Measurements from ENCODE around the gene CMTM7.

CMTM7 gene

DNA sequence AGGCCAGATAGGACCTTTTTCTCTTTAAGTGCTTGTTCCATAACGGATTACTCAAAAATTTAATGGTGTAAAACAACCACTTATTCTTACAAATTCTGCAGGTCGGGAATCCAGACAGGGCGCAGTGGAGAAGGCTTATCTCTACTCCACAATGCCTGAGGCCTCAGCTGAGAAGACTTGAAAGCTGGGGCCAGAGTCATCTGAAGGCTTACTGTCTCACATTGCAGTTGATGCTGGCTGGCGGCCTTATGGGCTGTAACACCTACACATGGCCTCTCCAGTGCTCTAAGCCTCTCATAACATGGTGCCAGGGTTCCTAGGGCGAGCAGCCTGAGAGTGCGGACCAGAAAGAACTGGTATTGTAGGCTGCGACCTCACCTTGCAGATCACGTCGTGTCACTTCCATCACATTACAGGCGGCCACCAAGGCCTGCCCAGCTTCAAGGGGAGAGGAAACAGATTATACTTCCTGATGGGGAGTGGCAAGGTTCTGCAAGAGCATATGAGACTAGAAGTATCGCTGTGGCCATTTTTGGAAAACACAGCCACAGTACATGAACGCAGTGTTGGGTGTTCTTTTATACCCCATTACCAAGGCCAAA lies 32.4 kb downstream of the CMTM7 start:
- H3K9ac ChIP-seq (ENCODE audit: insufficient read length, low read depth) = no peak overlapping the region
- H3K27me3 ChIP-seq (ENCODE audit: insufficient read depth, insufficient read length) = no peaks in the 10 kb centered on the region
- no peaks in the 10 kb centered on the region for H3K36me3 ChIP-seq (ENCODE audit: insufficient read depth, insufficient read length, low read length)
- peaks cover 11% of the 10 kb centered on the region for H3K4me1 ChIP-seq (ENCODE audit: insufficient read depth, insufficient read length)
- H3K4me3 ChIP-seq (ENCODE audit: insufficient read length, low read depth) = no peak overlapping the region
- no peak for DNase-seq (ENCODE audit: low read depth, low spot score)
- 0 out of 2 replicates have a peak, but pooled peaks cover 2% of the 10 kb centered on the region for H3K9me3 ChIP-seq (ENCODE audit: insufficient read depth, low read length)
- TF ChIP-seq ZNF274 (IDR thresholded peaks at IDR 0.05; ENCODE audit: low read depth, low read length) (no peak), YY1 (IDR thresholded peaks at IDR 0.05; ENCODE audit: insufficient read depth, insufficient read length) (no peak), SUZ12 (IDR thresholded peaks at IDR 0.05; ENCODE audit: extremely low read depth, insufficient read depth, insufficient read length) (no peak)

DNA sequence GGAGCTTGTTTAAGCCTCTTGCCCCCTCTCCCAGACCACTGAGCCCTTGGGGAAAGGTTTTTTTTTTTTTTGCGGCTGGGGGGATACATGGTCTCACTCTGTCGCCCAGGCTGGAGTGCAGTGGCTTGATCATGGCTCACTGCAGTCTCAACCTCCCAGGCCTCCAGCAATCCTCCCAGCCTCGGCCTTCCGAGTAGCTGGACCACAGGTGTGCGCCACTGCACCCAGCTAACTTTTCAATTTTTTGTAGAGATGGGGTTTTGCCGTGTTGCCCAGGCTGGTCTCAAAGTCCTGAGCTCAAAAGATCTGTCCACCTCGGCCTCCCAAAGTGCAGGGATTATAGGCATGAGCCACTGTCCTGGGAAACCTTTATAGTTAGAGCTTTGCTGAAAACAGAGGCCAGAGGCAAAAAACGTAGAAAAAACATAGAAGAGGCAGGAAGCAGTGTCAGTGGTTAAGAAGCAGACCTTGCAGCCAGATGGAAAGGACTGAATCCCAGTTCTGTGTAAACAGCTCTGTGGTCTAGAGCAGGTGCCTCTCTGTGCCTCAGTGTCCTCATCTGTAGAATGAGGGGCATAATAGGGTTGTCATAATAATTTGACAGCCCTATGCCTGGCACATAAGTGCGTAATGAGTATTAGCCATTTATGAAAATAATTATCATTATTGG lies 33.1 kb downstream of the CMTM7 start:
- Histone ChIP-seq H3K27me3 (ENCODE audit: insufficient read depth, insufficient read length) (no peaks in the 10 kb centered on the region), H3K36me3 (ENCODE audit: insufficient read depth, insufficient read length, low read length) (no peaks in the 10 kb centered on the region), H3K4me3 (ENCODE audit: insufficient read length, low read depth) (no peak overlapping the region), H3K4me1 (ENCODE audit: insufficient read depth, insufficient read length) (peaks cover 11% of the 10 kb centered on the region), H3K9me3 (ENCODE audit: insufficient read depth, low read length) (no peaks in the 10 kb centered on the region), H3K9ac (ENCODE audit: insufficient read length, low read depth) (no peak overlapping the region)
- TF ChIP-seq ZNF274 (IDR thresholded peaks at IDR 0.05; ENCODE audit: low read depth, low read length) (no peak), SUZ12 (IDR thresholded peaks at IDR 0.05; ENCODE audit: extremely low read depth, insufficient read depth, insufficient read length) (no peak), YY1 (IDR thresholded peaks at IDR 0.05; ENCODE audit: insufficient read depth, insufficient read length) (no peak)
- DNase-seq (ENCODE audit: low read depth, low spot score) = no peak

DNA sequence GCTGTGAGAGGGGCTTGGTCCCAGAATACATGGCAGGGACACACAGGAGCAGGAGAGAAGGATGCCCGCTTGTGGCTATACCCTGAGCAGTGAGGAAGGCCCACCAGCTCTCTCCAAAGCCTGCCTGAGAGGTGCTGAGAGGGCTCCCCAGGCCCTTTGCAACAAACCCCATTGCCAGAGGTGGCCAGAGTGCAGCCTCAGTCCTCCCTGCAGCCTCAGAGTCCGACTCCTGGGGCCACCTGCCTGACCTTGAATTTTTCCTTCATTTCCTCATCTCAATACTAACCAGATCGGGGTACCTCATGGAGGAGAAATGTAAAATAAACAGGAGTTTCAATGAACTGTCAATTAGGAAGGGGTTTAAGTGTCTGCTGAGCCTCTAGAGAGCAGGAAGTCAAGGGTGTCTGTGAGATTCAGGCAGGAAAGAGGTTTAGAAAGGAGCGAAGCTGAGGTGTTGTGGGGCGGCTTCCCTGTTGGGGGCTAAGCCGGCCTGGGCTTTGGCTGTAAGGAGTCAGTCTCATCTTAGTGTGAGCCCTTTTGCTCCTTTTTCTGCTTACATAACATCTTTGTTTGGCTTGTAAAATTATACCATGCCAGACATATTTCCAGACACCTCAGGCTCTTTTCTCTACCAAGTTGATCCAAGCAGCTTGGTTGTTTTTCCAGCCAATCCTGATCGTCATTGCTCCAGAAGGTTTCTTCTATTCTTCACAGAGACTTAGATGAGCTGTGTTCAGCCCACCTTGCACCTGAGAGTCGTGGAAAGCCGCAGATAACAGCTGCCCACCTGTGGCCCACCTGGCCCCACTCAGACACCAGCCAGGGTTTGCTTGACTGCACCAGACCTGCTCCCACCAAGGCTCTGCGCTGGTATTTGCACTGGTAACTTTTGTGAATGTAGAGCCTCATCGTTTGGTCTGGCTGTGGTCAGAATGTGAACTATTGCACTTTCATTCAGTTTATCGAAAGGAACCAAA lies 36.7 kb downstream of the CMTM7 start:
- Histone ChIP-seq H3K36me3 (ENCODE audit: insufficient read depth, insufficient read length, low read length) (no peaks in the 10 kb centered on the region), H3K9me3 (ENCODE audit: insufficient read depth, low read length) (no peaks in the 10 kb centered on the region), H3K9ac (ENCODE audit: insufficient read length, low read depth) (no peak overlapping the region), H3K27me3 (ENCODE audit: insufficient read depth, insufficient read length) (no peaks in the 10 kb centered on the region), H3K4me1 (ENCODE audit: insufficient read depth, insufficient read length) (peaks cover 2% of the 10 kb centered on the region), H3K4me3 (ENCODE audit: insufficient read length, low read depth) (no peak overlapping the region)
- no peak for TF ChIP-seq ZNF274 (IDR thresholded peaks at IDR 0.05; ENCODE audit: low read depth, low read length)
- TF ChIP-seq YY1 (IDR thresholded peaks at IDR 0.05; ENCODE audit: insufficient read depth, insufficient read length) = no peak
- TF ChIP-seq SUZ12 (IDR thresholded peaks at IDR 0.05; ENCODE audit: extremely low read depth, insufficient read depth, insufficient read length) = no peak
- DNase-seq (ENCODE audit: low read depth, low spot score) = no peak

DNA sequence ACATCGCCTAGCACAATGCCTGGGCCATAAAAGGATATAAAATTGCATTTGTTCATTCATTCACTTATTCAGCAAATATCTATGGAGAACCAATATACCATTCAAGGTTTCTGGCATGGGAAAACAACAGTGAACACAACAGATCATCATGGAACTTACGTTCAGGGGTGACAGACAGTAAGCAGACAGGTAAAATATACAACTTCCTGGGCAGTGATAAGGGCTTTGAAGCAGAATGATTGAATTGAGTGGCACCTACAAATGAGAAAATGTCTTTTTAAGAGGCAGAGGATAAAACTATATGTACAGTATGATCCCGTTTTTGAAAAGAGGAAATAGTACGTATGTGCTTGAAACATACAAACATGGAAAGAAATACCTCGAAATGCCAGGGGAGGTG lies 39.2 kb downstream of the CMTM7 start:
- no peak overlapping the region for H3K9ac ChIP-seq (ENCODE audit: insufficient read length, low read depth)
- H3K9me3 ChIP-seq (ENCODE audit: insufficient read depth, low read length) = no peaks in the 10 kb centered on the region
- no peak overlapping the region for H3K4me3 ChIP-seq (ENCODE audit: insufficient read length, low read depth)
- no peak for TF ChIP-seq YY1 (IDR thresholded peaks at IDR 0.05; ENCODE audit: insufficient read depth, insufficient read length)
- TF ChIP-seq SUZ12 (IDR thresholded peaks at IDR 0.05; ENCODE audit: extremely low read depth, insufficient read depth, insufficient read length) = no peak
- no peak for TF ChIP-seq ZNF274 (IDR thresholded peaks at IDR 0.05; ENCODE audit: low read depth, low read length)
- H3K36me3 ChIP-seq (ENCODE audit: insufficient read depth, insufficient read length, low read length) = no peaks in the 10 kb centered on the region
- no peak for DNase-seq (ENCODE audit: low read depth, low spot score)
- H3K4me1 ChIP-seq (ENCODE audit: insufficient read depth, insufficient read length) = no peaks in the 10 kb centered on the region
- H3K27me3 ChIP-seq (ENCODE audit: insufficient read depth, insufficient read length) = no peaks in the 10 kb centered on the region

DNA sequence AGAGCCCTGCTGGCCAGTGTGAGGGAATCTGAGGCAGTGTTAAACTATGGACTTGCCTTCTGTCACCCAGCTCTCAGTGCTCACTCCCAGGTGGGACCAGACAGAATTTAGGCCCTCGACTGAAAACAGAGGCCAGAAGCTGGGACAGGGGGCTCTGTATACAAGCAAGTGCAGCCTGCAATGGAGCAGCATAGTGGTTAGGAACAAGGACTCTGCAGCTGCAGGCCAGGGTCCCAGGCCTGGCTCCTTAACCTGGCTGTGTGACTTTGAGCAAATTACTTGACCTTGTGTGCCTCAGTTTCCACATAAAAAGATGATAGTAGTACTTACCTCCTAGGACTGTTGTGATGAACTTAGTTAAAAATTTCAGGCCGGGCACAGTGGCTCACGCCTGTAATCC lies 39.8 kb downstream of the CMTM7 start:
- Histone ChIP-seq H3K9me3 (ENCODE audit: insufficient read depth, low read length) (no peaks in the 10 kb centered on the region), H3K9ac (ENCODE audit: insufficient read length, low read depth) (no peak overlapping the region), H3K36me3 (ENCODE audit: insufficient read depth, insufficient read length, low read length) (no peaks in the 10 kb centered on the region), H3K27me3 (ENCODE audit: insufficient read depth, insufficient read length) (no peaks in the 10 kb centered on the region), H3K4me3 (ENCODE audit: insufficient read length, low read depth) (no peak overlapping the region), H3K4me1 (ENCODE audit: insufficient read depth, insufficient read length) (peaks cover 6% of the 10 kb centered on the region)
- no peak for DNase-seq (ENCODE audit: low read depth, low spot score)
- TF ChIP-seq ZNF274 (IDR thresholded peaks at IDR 0.05; ENCODE audit: low read depth, low read length) (no peak), YY1 (IDR thresholded peaks at IDR 0.05; ENCODE audit: insufficient read depth, insufficient read length) (no peak), SUZ12 (IDR thresholded peaks at IDR 0.05; ENCODE audit: extremely low read depth, insufficient read depth, insufficient read length) (no peak)

DNA sequence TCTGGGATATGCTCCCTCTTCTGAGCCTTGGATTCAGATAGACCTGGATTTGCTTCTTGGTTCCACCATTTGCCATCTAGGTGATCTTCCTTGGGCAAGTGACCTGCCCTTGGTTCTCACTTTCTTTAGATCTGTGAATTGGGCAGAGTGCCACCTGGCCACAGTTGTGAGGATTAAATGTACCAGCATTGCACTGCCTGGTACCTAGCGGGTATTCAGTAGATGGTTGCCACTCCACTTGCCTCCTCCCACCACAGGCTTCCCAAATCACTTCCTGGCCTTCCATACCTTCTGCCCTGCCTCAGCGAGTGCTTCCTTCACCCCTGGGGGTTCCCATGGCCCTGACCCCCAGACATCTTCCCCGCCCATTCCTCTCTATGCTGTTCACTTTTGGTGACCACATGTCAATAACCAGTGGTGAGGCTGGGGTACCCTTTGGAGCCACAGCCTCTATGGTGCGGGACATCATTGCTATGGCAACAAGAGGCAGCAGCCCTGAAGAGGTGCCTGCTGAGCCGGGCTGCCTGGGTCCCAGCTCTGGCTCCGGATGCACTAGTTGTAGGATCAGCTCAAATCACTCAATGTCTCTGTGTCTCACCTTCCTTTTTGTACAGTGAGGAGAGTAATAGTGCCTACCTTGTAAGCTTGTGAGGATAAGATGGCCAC lies 40.5 kb downstream of the CMTM7 start:
- Histone ChIP-seq H3K36me3 (ENCODE audit: insufficient read depth, insufficient read length, low read length) (no peaks in the 10 kb centered on the region), H3K4me3 (ENCODE audit: insufficient read length, low read depth) (no peak overlapping the region), H3K4me1 (ENCODE audit: insufficient read depth, insufficient read length) (peaks cover 6% of the 10 kb centered on the region), H3K9ac (ENCODE audit: insufficient read length, low read depth) (no peak overlapping the region), H3K27me3 (ENCODE audit: insufficient read depth, insufficient read length) (no peaks in the 10 kb centered on the region), H3K9me3 (ENCODE audit: insufficient read depth, low read length) (no peaks in the 10 kb centered on the region)
- no peak for DNase-seq (ENCODE audit: low read depth, low spot score)
- TF ChIP-seq SUZ12 (IDR thresholded peaks at IDR 0.05; ENCODE audit: extremely low read depth, insufficient read depth, insufficient read length) (no peak), ZNF274 (IDR thresholded peaks at IDR 0.05; ENCODE audit: low read depth, low read length) (no peak), YY1 (IDR thresholded peaks at IDR 0.05; ENCODE audit: insufficient read depth, insufficient read length) (no peak)
